Progenitor cell of endocrine pancreas (in vitro differentiated cells): ENCODE measurements around the gene TRIM41. TPM values are rescaled to one million over a fixed set of nuclear protein-coding genes. Genes with fewer than 3 reads are reported as not detected.
"Not testable (repeated sequence)": the region's sequence is repeated elsewhere in the genome, so short reads cannot be mapped to it uniquely, and the experiment has no call there.

Source experiments
- DNase-seq: peaks from one replicate; pipeline ENCODE4 v3.0.0; 2021; ENCODE audit warnings: low spot score; ENCODE audit not compliant: unreplicated experiment
- H3K27ac Mint-ChIP-seq: 2 replicates; pipeline ENCODE4 v1.8.0; 2021; ENCODE audit warnings: mild to moderate bottlenecking, moderate library complexity, mixed read lengths
- H3K27me3 Mint-ChIP-seq: 2 replicates; pipeline ENCODE4 v1.8.0; 2021; ENCODE audit warnings: mixed read lengths
- H3K36me3 Mint-ChIP-seq: 2 replicates; pipeline ENCODE4 v1.8.0; 2022; ENCODE audit warnings: mixed read lengths; ENCODE audit not compliant: insufficient read depth
- H3K4me1 Mint-ChIP-seq: 2 replicates; pipeline ENCODE4 v1.8.0; 2021; ENCODE audit warnings: low read depth, mixed read lengths
- H3K4me3 Mint-ChIP-seq: 2 replicates; pipeline ENCODE4 v1.8.0; 2021; ENCODE audit warnings: low read depth, mild to moderate bottlenecking, moderate library complexity, mixed read lengths
- H3K9me3 Mint-ChIP-seq: 2 replicates; pipeline ENCODE4 v1.8.0; 2021; ENCODE audit warnings: low read depth, mixed read lengths
- CTCF ChIP-seq: fragments of 200-600 bp; sonication (generic); IDR thresholded peaks from one replicate; pipeline ENCODE4 v1.5.0; 2021; ENCODE audit warnings: antibody characterized with exemption, mild to moderate bottlenecking; ENCODE audit not compliant: unreplicated experiment
- long read RNA-seq: library from polyadenylated mRNA; unstranded; transcript quantifications from one replicate; pipeline ENCODE4 v2.0.0, GENCODE V29; 2020
- total RNA-seq: library from RNA; stranded (reverse); gene quantifications from 2 replicates; pipeline ENCODE4 v1.2.1, GENCODE V29; 2021

Gene TRIM41
- total RNA-seq = 37.4 and 37.6 TPM in 2 replicates
- long read RNA-seq = 0 reads

GRCh38 chr5:181223058-181223728 lies at the start of gene TRIM41:
TRIM41 (plus strand) TSS chr5:181223281; CDS start chr5:181224000, 719 bp downstream.
- Mint-ChIP-seq H3K4me1 (peaks cover 13% of the 10 kb centered on the region), H3K4me3 (peak within 1 kb of the TSS; percentile 98)

GRCh38 chr5:181173420-181174342 lies 49.4 kb upstream of the TRIM41 start:
- Mint-ChIP-seq H3K4me1 (peaks cover 14% of the 10 kb centered on the region), H3K9me3 (no peaks in the 10 kb centered on the region), H3K4me3 (peak overlapping the region; percentile 7), H3K27ac (peak overlapping the region; percentile 47), H3K27me3 (peaks cover 78% of the 10 kb centered on the region), H3K36me3 (no peaks in the 10 kb centered on the region)
- peak; percentile 6 for TF ChIP-seq CTCF
- DNase-seq = no peak

More at GRCh38 chr5:181223058-181223728, at the start of gene TRIM41:
- H3K36me3 Mint-ChIP-seq = peaks cover 6% of the 10 kb centered on the region
- H3K9me3 Mint-ChIP-seq = no peaks in the 10 kb centered on the region
- DNase-seq = peak; percentile 92
- TF ChIP-seq CTCF = no peak
- peaks cover 13% of the 10 kb centered on the region for H3K27me3 Mint-ChIP-seq
- peak within 1 kb of the TSS; percentile 100 for H3K27ac Mint-ChIP-seq

GRCh38 chr5:181176254-181176952 lies 46.7 kb upstream of the TRIM41 start:
- Mint-ChIP-seq H3K4me1 (peaks cover 14% of the 10 kb centered on the region), H3K36me3 (no peaks in the 10 kb centered on the region), H3K27ac (no peak overlapping the region), H3K4me3 (no peak overlapping the region), H3K9me3 (no peaks in the 10 kb centered on the region), H3K27me3 (peaks cover 53% of the 10 kb centered on the region)
- no peak for TF ChIP-seq CTCF
- no peak for DNase-seq

- H3K36me3 Mint-ChIP-seq, H3K4me3 Mint-ChIP-seq, DNase-seq, H3K9me3 Mint-ChIP-seq, H3K27ac Mint-ChIP-seq: not testable (repeated sequence)
- peaks cover 48% of the 10 kb centered on the region for H3K27me3 Mint-ChIP-seq
- H3K4me1 Mint-ChIP-seq = peaks cover 14% of the 10 kb centered on the region
Measured at GRCh38 chr5:181177559-181177958, 45.5 kb upstream of the TRIM41 start.

- Mint-ChIP-seq H3K4me1 (peaks cover 12% of the 10 kb centered on the region), H3K27ac (no peak overlapping the region), H3K4me3 (no peak overlapping the region), H3K9me3 (peaks cover 4% of the 10 kb centered on the region), H3K36me3 (no peaks in the 10 kb centered on the region), H3K27me3 (peaks cover 18% of the 10 kb centered on the region)
- DNase-seq = peak; percentile 35
- peak; percentile 71 for TF ChIP-seq CTCF
Measured at GRCh38 chr5:181181650-181182565, 41.2 kb upstream of the TRIM41 start.
